ENCODE results near the gene EVA1C. TPM values are rescaled to one million over a fixed set of nuclear protein-coding genes. Genes with fewer than 3 reads are reported as not detected.

Gene EVA1C
- total and polyA plus RNA-seq, 7 donors: 5.5 to 10.7 (median 6.1) TPM

GRCh38 chr21:32474179-32475059 lies 61.9 kb downstream of the EVA1C start:
- H3K4me1 ChIP-seq: no peaks in the 10 kb centered on the region
- H3K36me3 ChIP-seq (ENCODE audit: insufficient read depth in 1 of 2, low read depth in 1 of 2): peaks cover 0 to 20% of the 10 kb centered on the region in 2 donors
- intact Hi-C loops (cut with DNase I): no loop called here
- DNase-seq: no peak
- WGBS, 3 donors: 89 to 93% (median 90%) methylated on average over 15 of the region's 15 CpGs
- ATAC-seq: no peak
- no peak overlapping the region for H3K27ac ChIP-seq
- no peaks in the 10 kb centered on the region for H3K9me3 ChIP-seq
- no peaks in the 10 kb centered on the region for H3K27me3 ChIP-seq (ENCODE audit: insufficient read depth in 3 of 3, low read length in 2 of 3)
- H3K4me3 ChIP-seq: no peak overlapping the region
- TF ChIP-seq CTCF (IDR thresholded peaks at IDR 0.05): no peak

GRCh38 chr21:32475162-32475812 lies 62.8 kb downstream of the EVA1C start:
- no peak for TF ChIP-seq CTCF (IDR thresholded peaks at IDR 0.05)

GRCh38 chr21:32476661-32477423 lies 64.3 kb downstream of the EVA1C start:
- no peaks in the 10 kb centered on the region for H3K27me3 ChIP-seq (ENCODE audit: insufficient read depth in 3 of 3, low read length in 2 of 3)
- no peak for TF ChIP-seq CTCF (IDR thresholded peaks at IDR 0.05)
- ATAC-seq: peak in 1 of 4 donors; percentile 13
- DNase-seq: no peak
- intact Hi-C loops (cut with DNase I): no loop called here
- H3K27ac ChIP-seq: no peak overlapping the region
- 94 to 95% (median 94%) methylated on average over 13 of the region's 13 CpGs for WGBS, 3 donors
- no peaks in the 10 kb centered on the region for H3K9me3 ChIP-seq
- H3K4me1 ChIP-seq: no peaks in the 10 kb centered on the region
- no peak overlapping the region for H3K4me3 ChIP-seq
- H3K36me3 ChIP-seq (ENCODE audit: insufficient read depth in 1 of 2, low read depth in 1 of 2): peaks cover 0 to 7% of the 10 kb centered on the region in 2 donors

More at GRCh38 chr21:32475162-32475812, 62.8 kb downstream of the EVA1C start:
- H3K36me3 ChIP-seq (ENCODE audit: insufficient read depth in 1 of 2, low read depth in 1 of 2): peaks cover 0 to 11% of the 10 kb centered on the region in 2 donors
- no peak overlapping the region for H3K4me3 ChIP-seq
- DNase-seq: no peak
- no peaks in the 10 kb centered on the region for H3K4me1 ChIP-seq
- intact Hi-C loops (cut with DNase I): no loop called here
- no peaks in the 10 kb centered on the region for H3K27me3 ChIP-seq (ENCODE audit: insufficient read depth in 3 of 3, low read length in 2 of 3)
- no peak for ATAC-seq
- 49 to 55% (median 53%) methylated on average over 9 of the region's 9 CpGs for WGBS, 3 donors
- no peak overlapping the region for H3K27ac ChIP-seq
- no peaks in the 10 kb centered on the region for H3K9me3 ChIP-seq

GRCh38 chr21:32477424-32477745 lies 64.9 kb downstream of the EVA1C start:
- no peaks in the 10 kb centered on the region for H3K9me3 ChIP-seq
- H3K36me3 ChIP-seq (ENCODE audit: insufficient read depth in 1 of 2, low read depth in 1 of 2): peaks cover 0 to 7% of the 10 kb centered on the region in 2 donors
- no peaks in the 10 kb centered on the region for H3K4me1 ChIP-seq
- TF ChIP-seq CTCF (IDR thresholded peaks at IDR 0.05): no peak
- intact Hi-C loops (cut with DNase I): no loop called here
- ATAC-seq (no peak), DNase-seq (no peak)
- WGBS, 3 donors: 76 to 84% (median 83%) methylated on average over 5 to 9 of the region's 9 CpGs
- no peaks in the 10 kb centered on the region for H3K27me3 ChIP-seq (ENCODE audit: insufficient read depth in 3 of 3, low read length in 2 of 3)
- no peak overlapping the region for H3K4me3 ChIP-seq
- H3K27ac ChIP-seq: no peak overlapping the region

Data from psoas muscle (tissue), 8 donors.